Measurements from ENCODE around the gene PTPN6. TPM values are rescaled to one million over a fixed set of nuclear protein-coding genes. Genes with fewer than 3 reads are reported as not detected.
A peak's percentile ranks its signal among the peaks of the same experiment; 100 is the strongest.

Gene PTPN6
- total RNA-seq, 2 donors from 2014 or later, result 30.6 to 43.2 TPM

- H3K4me3 ChIP-seq, result no peak overlapping the region
- H3K27ac ChIP-seq, result peak overlapping the region; percentile 18 to 69
- WGBS, result 57% methylated on average over 6 of the region's 6 CpGs
- DNase-seq (ENCODE audit: low spot score), result no peak
- H3K9me3 ChIP-seq, result no peaks in the 10 kb centered on the region
- TF ChIP-seq POLR2A (IDR thresholded peaks at IDR 0.05) (no peak), POLR2AphosphoS5 (IDR thresholded peaks at IDR 0.05) (no peak), CTCF (IDR thresholded peaks at IDR 0.05) (no peak)
- H3K27me3 ChIP-seq (replicated peaks; ENCODE audit: insufficient read depth), result no peaks in the 10 kb centered on the region
- H3K4me1 ChIP-seq (replicated peaks), result no peaks in the 10 kb centered on the region
- intact Hi-C loops (cut with DNase I), result no loop called here
- H3K36me3 ChIP-seq, result peaks cover 18 to 30% of the 10 kb centered on the region in 2 donors
These were observed 27.0 kb downstream of the PTPN6 start for GRCh38 chr12:6978188-6978587.

GRCh38 chr12:6978611-6979011 lies 27.5 kb downstream of the PTPN6 start:
- no peaks in the 10 kb centered on the region for H3K9me3 ChIP-seq
- intact Hi-C loops (cut with DNase I), result no loop called here
- H3K27ac ChIP-seq, result peak overlapping the region; percentile 18 to 69
- H3K4me1 ChIP-seq (replicated peaks), result no peaks in the 10 kb centered on the region
- 46% methylated on average over 3 of the region's 3 CpGs for WGBS
- H3K4me3 ChIP-seq, result no peak overlapping the region
- DNase-seq (ENCODE audit: low spot score), result peak; percentile 58
- H3K36me3 ChIP-seq, result peaks cover 18 to 30% of the 10 kb centered on the region in 2 donors
- no peak for TF ChIP-seq POLR2A (IDR thresholded peaks at IDR 0.05)
- peak in 3 of 4 experiments; percentile 29 to 50 (median 30) for TF ChIP-seq CTCF (IDR thresholded peaks at IDR 0.05)
- peak; percentile 80 for TF ChIP-seq POLR2AphosphoS5 (IDR thresholded peaks at IDR 0.05)
- H3K27me3 ChIP-seq (replicated peaks; ENCODE audit: insufficient read depth), result no peaks in the 10 kb centered on the region

- Histone ChIP-seq H3K27ac (peak overlapping the region; percentile 18 to 69), H3K4me1 (replicated peaks) (no peaks in the 10 kb centered on the region), H3K36me3 (peaks cover 17 to 30% of the 10 kb centered on the region in 2 donors), H3K27me3 (replicated peaks; ENCODE audit: insufficient read depth) (no peaks in the 10 kb centered on the region), H3K9me3 (no peaks in the 10 kb centered on the region), H3K4me3 (no peak overlapping the region)
- intact Hi-C loops (cut with DNase I), result no loop called here
- DNase-seq (ENCODE audit: low spot score), result no peak
- 43% methylated on average over 6 of the region's 6 CpGs for WGBS
- TF ChIP-seq POLR2A (IDR thresholded peaks at IDR 0.05), result no peak
- no peak for TF ChIP-seq CTCF (IDR thresholded peaks at IDR 0.05)
- TF ChIP-seq POLR2AphosphoS5 (IDR thresholded peaks at IDR 0.05), result no peak
These were observed 27.9 kb downstream of the PTPN6 start for GRCh38 chr12:6979021-6979420.

- peaks cover 14 to 26% of the 10 kb centered on the region in 2 donors for H3K36me3 ChIP-seq
- H3K27ac ChIP-seq, result peak overlapping the region; percentile 18 to 69
- TF ChIP-seq POLR2A (IDR thresholded peaks at IDR 0.05) (no peak), POLR2AphosphoS5 (IDR thresholded peaks at IDR 0.05) (no peak), CTCF (IDR thresholded peaks at IDR 0.05) (no peak)
- intact Hi-C loops (cut with DNase I), result no loop called here
- no peaks in the 10 kb centered on the region for H3K27me3 ChIP-seq (replicated peaks; ENCODE audit: insufficient read depth)
- 73% methylated on average over 3 of the region's 3 CpGs for WGBS
- H3K4me1 ChIP-seq (replicated peaks), result no peaks in the 10 kb centered on the region
- H3K4me3 ChIP-seq, result no peak overlapping the region
- no peaks in the 10 kb centered on the region for H3K9me3 ChIP-seq
- DNase-seq (ENCODE audit: low spot score), result no peak
These were observed 28.3 kb downstream of the PTPN6 start for GRCh38 chr12:6979453-6979852.

GRCh38 chr12:6980075-6980474 lies 28.9 kb downstream of the PTPN6 start:
- no peak for TF ChIP-seq POLR2A (IDR thresholded peaks at IDR 0.05)
- no peak for TF ChIP-seq POLR2AphosphoS5 (IDR thresholded peaks at IDR 0.05)
- TF ChIP-seq CTCF (IDR thresholded peaks at IDR 0.05), result no peak
- Histone ChIP-seq H3K36me3 (peaks cover 14 to 21% of the 10 kb centered on the region in 2 donors), H3K4me3 (no peak overlapping the region), H3K27ac (no peak overlapping the region), H3K27me3 (replicated peaks; ENCODE audit: insufficient read depth) (no peaks in the 10 kb centered on the region), H3K9me3 (no peaks in the 10 kb centered on the region), H3K4me1 (replicated peaks) (no peaks in the 10 kb centered on the region)
- DNase-seq (ENCODE audit: low spot score), result no peak
- intact Hi-C loops (cut with DNase I), result no loop called here
- 96% methylated on average over 4 of the region's 4 CpGs for WGBS
